ENCODE data around the gene GRID2. TPM values are rescaled to one million over a fixed set of nuclear protein-coding genes. Genes with fewer than 3 reads are reported as not detected.

The GRID2 gene
- total RNA-seq, 2 donors from 2014 or later, result 27.3 to 40.4 TPM

GRCh38 chr4:92368653-92369052 lies 64.9 kb downstream of the GRID2 start:
- Mint-ChIP-seq H3K27ac (no peak overlapping the region), H3K4me1 (peaks cover 3% of the 10 kb centered on the region), H3K36me3 (ENCODE audit: low read depth) (no peaks in the 10 kb centered on the region), H3K27me3 (ENCODE audit: insufficient read depth) (no peaks in the 10 kb centered on the region), H3K9me3 (no peaks in the 10 kb centered on the region), H3K4me3 (no peak overlapping the region)
- 94 to 97% methylated on average over 2 to 4 of the region's 4 CpGs for WGBS, 2 experiments (ENCODE audit: insufficient coverage in 1 of 2, insufficient read length in 1 of 2)
- Histone ChIP-seq H3K27ac (ENCODE audit: low read depth, low read length) (no peak overlapping the region), H3K9ac (ENCODE audit: extremely low read depth, low read length, poor library complexity, severe bottlenecking) (no peak overlapping the region), H3K4me3 (ENCODE audit: low read length) (no peak overlapping the region), H3K36me3 (ENCODE audit: control insufficient read depth, insufficient read depth, low read length) (no peaks in the 10 kb centered on the region), H3K27me3 (ENCODE audit: control insufficient read depth, insufficient read depth, low read length, poor library complexity, severe bottlenecking) (no peaks in the 10 kb centered on the region), H3K9me3 (ENCODE audit: control insufficient read depth, low read length) (no peaks in the 10 kb centered on the region), H3K4me1 (ENCODE audit: control insufficient read depth, insufficient read depth, low read length) (no peaks in the 10 kb centered on the region)
- no peak for TF ChIP-seq CTCF (conservative IDR thresholded peaks at IDR 0.05)
- no peak for DNase-seq

- Mint-ChIP-seq H3K27me3 (ENCODE audit: insufficient read depth) (no peaks in the 10 kb centered on the region), H3K9me3 (peaks cover 12% of the 10 kb centered on the region), H3K4me1 (no peaks in the 10 kb centered on the region), H3K4me3 (no peak overlapping the region), H3K36me3 (ENCODE audit: low read depth) (peaks cover 7% of the 10 kb centered on the region), H3K27ac (no peak overlapping the region)
- Histone ChIP-seq H3K9ac (ENCODE audit: extremely low read depth, low read length, poor library complexity, severe bottlenecking) (no peak overlapping the region), H3K27me3 (ENCODE audit: control insufficient read depth, insufficient read depth, low read length, poor library complexity, severe bottlenecking) (no peaks in the 10 kb centered on the region), H3K27ac (ENCODE audit: low read depth, low read length) (no peak overlapping the region), H3K9me3 (ENCODE audit: control insufficient read depth, low read length) (peaks cover 14% of the 10 kb centered on the region), H3K36me3 (ENCODE audit: control insufficient read depth, insufficient read depth, low read length) (no peaks in the 10 kb centered on the region), H3K4me3 (ENCODE audit: low read length) (no peak overlapping the region), H3K4me1 (ENCODE audit: control insufficient read depth, insufficient read depth, low read length) (no peaks in the 10 kb centered on the region)
- DNase-seq, result no peak
- TF ChIP-seq CTCF (conservative IDR thresholded peaks at IDR 0.05), result no peak
These were observed 77.8 kb downstream of the GRID2 start for GRCh38 chr4:92381616-92382015.

- no peaks in the 10 kb centered on the region for H3K27me3 Mint-ChIP-seq (ENCODE audit: insufficient read depth)
- DNase-seq, result no peak
- H3K27ac Mint-ChIP-seq, result no peak overlapping the region
- no peak overlapping the region for H3K4me3 Mint-ChIP-seq
- Histone ChIP-seq H3K9ac (ENCODE audit: extremely low read depth, low read length, poor library complexity, severe bottlenecking) (no peak overlapping the region), H3K27ac (ENCODE audit: low read depth, low read length) (no peak overlapping the region), H3K4me1 (ENCODE audit: control insufficient read depth, insufficient read depth, low read length) (no peaks in the 10 kb centered on the region), H3K36me3 (ENCODE audit: control insufficient read depth, insufficient read depth, low read length) (no peaks in the 10 kb centered on the region), H3K9me3 (ENCODE audit: control insufficient read depth, low read length) (peaks cover 9% of the 10 kb centered on the region), H3K27me3 (ENCODE audit: control insufficient read depth, insufficient read depth, low read length, poor library complexity, severe bottlenecking) (no peaks in the 10 kb centered on the region), H3K4me3 (ENCODE audit: low read length) (no peak overlapping the region)
- H3K4me1 Mint-ChIP-seq, result no peaks in the 10 kb centered on the region
- TF ChIP-seq CTCF (conservative IDR thresholded peaks at IDR 0.05), result no peak
- peaks cover 4% of the 10 kb centered on the region for H3K36me3 Mint-ChIP-seq (ENCODE audit: low read depth)
- WGBS, 2 experiments (ENCODE audit: insufficient coverage in 1 of 2, insufficient read length in 1 of 2), result 88 to 100% methylated on average over 1 of the region's 1 CpG
- H3K9me3 Mint-ChIP-seq, result peaks cover 7% of the 10 kb centered on the region
These were observed 78.4 kb downstream of the GRID2 start for GRCh38 chr4:92382128-92382527.
